Hepatocyte (in vitro differentiated cells): ENCODE results near the gene CTLA4. TPM values are rescaled to one million over a fixed set of nuclear protein-coding genes. Genes with fewer than 3 reads are reported as not detected.

Experiments
- DNase-seq: peaks from one replicate; pipeline ENCODE4 v3.0.0-alpha.2; 2016; ENCODE audit warnings: low spot score
- H2AFZ ChIP-seq: fragments of 200-600 bp; sonication (generic); 2 replicates; pipeline ENCODE4 v1.6.0; 2016; ENCODE audit warnings: antibody characterized with exemption, mild to moderate bottlenecking
- H3K27ac ChIP-seq: fragments of 200-600 bp; sonication (generic); 2 replicates; pipeline ENCODE4 v1.5.1; 2016; ENCODE audit warnings: mild to moderate bottlenecking
- H3K27me3 ChIP-seq: fragments of 200-600 bp; sonication (generic); 2 replicates; pipeline ENCODE4 v1.6.1; 2016
- H3K36me3 ChIP-seq: fragments of 200-600 bp; sonication (generic); replicated peaks from 2 replicates; pipeline ENCODE4 v1.5.1; 2016; ENCODE audit warnings: low read depth; ENCODE audit not compliant: insufficient read depth
- H3K4me1 ChIP-seq: fragments of 200-600 bp; sonication (generic); 2 replicates; pipeline ENCODE4 v1.5.1; 2016; ENCODE audit warnings: mild to moderate bottlenecking, moderate library complexity; ENCODE audit not compliant: insufficient read depth
- H3K4me2 ChIP-seq: fragments of 200-600 bp; sonication (generic); 2 replicates; pipeline ENCODE4 v1.6.0; 2016
- H3K4me3 ChIP-seq: fragments of 200-600 bp; sonication (generic); 2 replicates; pipeline ENCODE4 v1.5.1; 2016; ENCODE audit warnings: mild to moderate bottlenecking
- H3K79me2 ChIP-seq: fragments of 200-600 bp; sonication (generic); 2 replicates; pipeline ENCODE4 v1.6.0; 2017; ENCODE audit warnings: mild to moderate bottlenecking
- H3K9me2 ChIP-seq: fragments of 200-600 bp; sonication (generic); replicated peaks from 2 replicates; pipeline ENCODE4 v1.6.0; 2017; ENCODE audit warnings: mild to moderate bottlenecking; ENCODE audit not compliant: insufficient read depth
- H3K9me3 ChIP-seq: fragments of 200-600 bp; sonication (generic); 2 replicates; pipeline ENCODE4 v1.5.1; 2016; ENCODE audit warnings: low read depth, mild to moderate bottlenecking
- H4K20me1 ChIP-seq: fragments of 200-600 bp; sonication (generic); 2 replicates; pipeline ENCODE4 v1.6.0; 2016; ENCODE audit warnings: mild to moderate bottlenecking; ENCODE audit not compliant: insufficient read depth, poor library complexity, severe bottlenecking
- EZH2 ChIP-seq: fragments of 200-600 bp; sonication (generic); IDR thresholded peaks from 2 replicates; pipeline ENCODE4 v1.6.1; 2016; ENCODE audit warnings: antibody characterized with exemption, mild to moderate bottlenecking, borderline replicate concordance
- EZH2phosphoT487 ChIP-seq: fragments of 200-600 bp; sonication (generic); IDR thresholded peaks from one replicate; pipeline ENCODE4 v1.6.1; 2018; ENCODE audit warnings: antibody characterized with exemption, mild to moderate bottlenecking, low read depth, moderate library complexity; ENCODE audit not compliant: unreplicated experiment, severe bottlenecking
- WGBS: methylation state at CpG from one replicate; pipeline ENCODE4 v1.1.6; 2016; ENCODE audit warnings: low lambda C conversion rate; ENCODE audit errors: missing lambda C conversion rate; 5-methylcytosine and 5-hydroxymethylcytosine counted together
- polyA plus RNA-seq: library from polyadenylated mRNA; unstranded; fragments of >200 nt; fragmentation: Nextera tagmentation; extraction: Ambion mirVana; gene quantifications from 2 replicates; pipeline ENCODE4 v1.2.1, GENCODE V29; 2016
- total RNA-seq: library from RNA; depleted of rRNA; stranded (reverse); fragments of >200 nt; gene quantifications from 2 replicates; pipeline ENCODE4 v1.2.3, GENCODE V29; 2014
- TF ChIP-seq, protein P1 (sequence below): fragments of 200-600 bp; sonication (generic); IDR thresholded peaks from 2 replicates; pipeline ENCODE4 v1.5.1; 2016; ENCODE audit warnings: antibody characterized with exemption, mild to moderate bottlenecking; ENCODE audit not compliant: poor library complexity

The CTLA4 gene
- total and polyA plus RNA-seq, 2 experiments from 2014 or later, result not detected

- no peaks in the 10 kb centered on the region for H3K4me1 ChIP-seq
- no peaks in the 10 kb centered on the region for H3K27me3 ChIP-seq
- H3K36me3 ChIP-seq, result no peaks in the 10 kb centered on the region
- no peak overlapping the region for H2AFZ ChIP-seq
- no peaks in the 10 kb centered on the region for H3K9me2 ChIP-seq
- 85% methylated on average over 1 of the region's 1 CpG for WGBS
- H3K4me2 ChIP-seq, result no peak overlapping the region
- no peaks in the 10 kb centered on the region for H3K79me2 ChIP-seq
- no peak for DNase-seq
- H4K20me1 ChIP-seq, result no peaks in the 10 kb centered on the region
- TF ChIP-seq, protein P1, sequence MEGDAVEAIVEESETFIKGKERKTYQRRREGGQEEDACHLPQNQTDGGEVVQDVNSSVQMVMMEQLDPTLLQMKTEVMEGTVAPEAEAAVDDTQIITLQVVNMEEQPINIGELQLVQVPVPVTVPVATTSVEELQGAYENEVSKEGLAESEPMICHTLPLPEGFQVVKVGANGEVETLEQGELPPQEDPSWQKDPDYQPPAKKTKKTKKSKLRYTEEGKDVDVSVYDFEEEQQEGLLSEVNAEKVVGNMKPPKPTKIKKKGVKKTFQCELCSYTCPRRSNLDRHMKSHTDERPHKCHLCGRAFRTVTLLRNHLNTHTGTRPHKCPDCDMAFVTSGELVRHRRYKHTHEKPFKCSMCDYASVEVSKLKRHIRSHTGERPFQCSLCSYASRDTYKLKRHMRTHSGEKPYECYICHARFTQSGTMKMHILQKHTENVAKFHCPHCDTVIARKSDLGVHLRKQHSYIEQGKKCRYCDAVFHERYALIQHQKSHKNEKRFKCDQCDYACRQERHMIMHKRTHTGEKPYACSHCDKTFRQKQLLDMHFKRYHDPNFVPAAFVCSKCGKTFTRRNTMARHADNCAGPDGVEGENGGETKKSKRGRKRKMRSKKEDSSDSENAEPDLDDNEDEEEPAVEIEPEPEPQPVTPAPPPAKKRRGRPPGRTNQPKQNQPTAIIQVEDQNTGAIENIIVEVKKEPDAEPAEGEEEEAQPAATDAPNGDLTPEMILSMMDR, result no peak
- TF ChIP-seq EZH2phosphoT487 (no peak), EZH2 (no peak)
- H3K9me3 ChIP-seq, result no peaks in the 10 kb centered on the region
- no peak overlapping the region for H3K4me3 ChIP-seq
- peak overlapping the region; percentile 40 for H3K27ac ChIP-seq
These were observed 23.2 kb downstream of the CTLA4 start for GRCh38 chr2:203890733-203891132.

DNA sequence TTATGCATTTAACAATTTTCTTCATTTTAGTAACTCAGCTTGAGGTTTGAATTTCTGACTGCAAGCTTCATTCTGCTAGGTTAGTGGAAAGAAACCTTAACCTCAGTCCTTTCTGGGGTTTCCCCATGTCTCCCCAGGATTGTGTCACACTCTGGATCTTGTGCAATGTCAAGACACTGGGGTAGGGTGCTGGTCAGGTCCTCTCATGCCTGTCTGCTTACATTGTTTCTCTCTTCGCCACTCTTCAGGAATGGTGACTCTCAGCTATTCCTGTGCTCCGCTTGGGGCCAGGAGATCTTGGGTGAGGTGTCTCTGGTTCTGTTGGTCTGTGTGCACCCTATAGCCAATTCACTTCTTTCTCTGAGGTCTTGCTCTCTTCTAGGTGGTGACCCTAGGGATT lies 23.9 kb downstream of the CTLA4 start:
- H3K9me3 ChIP-seq, result no peaks in the 10 kb centered on the region
- no peaks in the 10 kb centered on the region for H4K20me1 ChIP-seq
- no peaks in the 10 kb centered on the region for H3K9me2 ChIP-seq
- H2AFZ ChIP-seq, result no peak overlapping the region
- no peaks in the 10 kb centered on the region for H3K4me1 ChIP-seq
- H3K79me2 ChIP-seq, result no peaks in the 10 kb centered on the region
- 89% methylated on average over 2 of the region's 2 CpGs for WGBS
- H3K36me3 ChIP-seq, result no peaks in the 10 kb centered on the region
- TF ChIP-seq, protein P1, result no peak
- TF ChIP-seq EZH2phosphoT487 (no peak), EZH2 (no peak)
- H3K4me2 ChIP-seq, result no peak overlapping the region
- no peaks in the 10 kb centered on the region for H3K27me3 ChIP-seq
- no peak overlapping the region for H3K4me3 ChIP-seq
- DNase-seq, result no peak
- no peak overlapping the region for H3K27ac ChIP-seq

GRCh38 chr2:203892207-203892606 lies 24.6 kb downstream of the CTLA4 start:
- Histone ChIP-seq H3K4me1 (no peaks in the 10 kb centered on the region), H3K4me3 (no peak overlapping the region), H3K9me2 (no peaks in the 10 kb centered on the region), H3K79me2 (no peaks in the 10 kb centered on the region), H3K27ac (no peak overlapping the region), H3K36me3 (no peaks in the 10 kb centered on the region), H2AFZ (no peak overlapping the region), H3K9me3 (no peaks in the 10 kb centered on the region), H3K4me2 (no peak overlapping the region), H3K27me3 (no peaks in the 10 kb centered on the region), H4K20me1 (no peaks in the 10 kb centered on the region)
- DNase-seq, result no peak
- TF ChIP-seq, protein P1, result no peak
- TF ChIP-seq EZH2phosphoT487 (no peak), EZH2 (no peak)
- 92% methylated on average over 4 of the region's 4 CpGs for WGBS

DNA sequence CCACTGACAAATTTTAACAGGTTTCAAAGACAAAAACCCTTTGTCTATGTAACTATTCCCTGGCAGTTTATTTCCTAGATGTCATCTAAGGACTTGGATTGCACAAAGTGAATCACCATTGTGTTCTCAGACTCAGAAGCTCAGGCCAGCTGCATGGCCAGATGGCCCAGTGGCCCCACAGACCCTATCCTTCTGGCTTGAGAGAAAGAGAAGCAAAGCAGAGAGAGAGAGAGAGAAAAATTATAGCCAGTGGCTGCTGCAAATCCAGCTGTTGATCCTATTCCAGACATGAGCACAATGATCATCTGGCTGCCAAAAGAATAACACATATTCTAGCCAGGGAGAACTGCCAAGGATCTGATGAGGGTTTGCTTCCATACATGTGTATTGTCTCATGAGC lies 25.8 kb downstream of the CTLA4 start:
- Histone ChIP-seq H3K27ac (no peak overlapping the region), H4K20me1 (no peaks in the 10 kb centered on the region), H3K27me3 (no peaks in the 10 kb centered on the region), H3K4me1 (no peaks in the 10 kb centered on the region), H3K9me2 (no peaks in the 10 kb centered on the region), H3K4me3 (no peak overlapping the region), H2AFZ (no peak overlapping the region), H3K79me2 (no peaks in the 10 kb centered on the region), H3K9me3 (no peaks in the 10 kb centered on the region), H3K36me3 (no peaks in the 10 kb centered on the region), H3K4me2 (no peak overlapping the region)
- no peak for TF ChIP-seq EZH2
- no peak for TF ChIP-seq EZH2phosphoT487
- TF ChIP-seq, protein P1, result no peak
- no peak for DNase-seq
